ENCODE measurements around the gene HCST. TPM values are rescaled to one million over a fixed set of nuclear protein-coding genes. Genes with fewer than 3 reads are reported as not detected.
A peak's percentile ranks its signal among the peaks of the same experiment; 100 is the strongest.
"Not testable (repeated sequence)": the region's sequence is repeated elsewhere in the genome, so short reads cannot be mapped to it uniquely, and the experiment has no call there.

HCST gene
- total RNA-seq, 1 donor from 2014 or later = 46.1 TPM

DNA sequence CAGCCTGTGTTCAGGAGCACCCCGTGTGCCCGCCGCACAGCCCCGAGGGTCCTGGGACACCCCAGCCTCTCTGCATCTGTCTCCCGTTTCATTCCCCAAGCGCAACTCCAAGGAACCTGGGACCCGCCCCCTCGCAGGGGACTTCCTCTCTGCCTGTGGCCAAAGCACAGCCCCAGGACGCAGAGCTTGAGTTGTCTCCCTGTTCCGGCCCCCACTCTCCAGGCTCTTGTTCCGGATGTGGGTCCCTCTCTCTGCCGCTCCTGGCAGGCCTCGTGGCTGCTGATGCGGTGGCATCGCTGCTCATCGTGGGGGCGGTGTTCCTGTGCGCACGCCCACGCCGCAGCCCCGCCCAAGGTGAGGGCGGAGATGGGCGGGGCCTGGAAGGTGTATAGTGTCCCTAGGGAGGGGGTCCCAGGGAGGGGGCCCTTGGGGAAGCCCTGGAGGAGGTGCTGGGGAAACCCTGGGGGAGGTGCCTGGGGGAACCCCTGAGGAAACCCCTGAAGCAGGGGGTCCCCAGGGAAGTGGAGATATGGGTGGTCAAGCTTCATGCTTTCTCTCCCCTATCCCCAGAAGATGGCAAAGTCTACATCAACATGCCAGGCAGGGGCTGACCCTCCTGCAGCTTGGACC lies 1.3 kb downstream of the HCST start:
- Mint-ChIP-seq H3K27me3 (no peaks in the 10 kb centered on the region), H3K4me3 (peak overlapping the region; percentile 89), H3K27ac (peak overlapping the region; percentile 93), H3K36me3 (ENCODE audit: low read depth) (peaks cover 13% of the 10 kb centered on the region), H3K9me3 (no peaks in the 10 kb centered on the region), H3K4me1 (peaks cover 42% of the 10 kb centered on the region)
- peak; percentile 97 for DNase-seq
- intact Hi-C loops (cut with micrococcal nuclease) = loop anchor here (5.0 kb wide), 1 partner anchor 146 kb away; the partner anchor contains the start of genes HSPB6 and PROSER3

GRCh38 chr19:35904311-35905068 lies 2.2 kb downstream of the HCST start:
- peak overlapping the region; percentile 89 for H3K4me3 Mint-ChIP-seq
- intact Hi-C loops (cut with micrococcal nuclease) = loop anchor here (5.0 kb wide), 1 partner anchor 147 kb away; the partner anchor contains the start of genes HSPB6 and PROSER3
- H3K27ac Mint-ChIP-seq = peak overlapping the region; percentile 83

GRCh38 chr19:35905178-35905727 lies 2.9 kb downstream of the HCST start:
- H3K9me3 Mint-ChIP-seq = no peaks in the 10 kb centered on the region
- no peak overlapping the region for H3K4me3 Mint-ChIP-seq
- peaks cover 6% of the 10 kb centered on the region for H3K36me3 Mint-ChIP-seq (ENCODE audit: low read depth)
- DNase-seq = no peak
- H3K27me3 Mint-ChIP-seq = no peaks in the 10 kb centered on the region
- peaks cover 44% of the 10 kb centered on the region for H3K4me1 Mint-ChIP-seq
- H3K27ac Mint-ChIP-seq = peak overlapping the region; percentile 83
- intact Hi-C loops (cut with micrococcal nuclease) = no loop called here

More at GRCh38 chr19:35904311-35905068, 2.2 kb downstream of the HCST start:
- H3K36me3 Mint-ChIP-seq (ENCODE audit: low read depth) = peaks cover 7% of the 10 kb centered on the region
- DNase-seq = no peak
- H3K27me3 Mint-ChIP-seq = no peaks in the 10 kb centered on the region
- H3K9me3 Mint-ChIP-seq = no peaks in the 10 kb centered on the region
- peaks cover 44% of the 10 kb centered on the region for H3K4me1 Mint-ChIP-seq

GRCh38 chr19:35907377-35907745 lies 5.0 kb downstream of the HCST start:
- Mint-ChIP-seq H3K36me3 (ENCODE audit: low read depth) (peaks cover 6% of the 10 kb centered on the region), H3K9me3 (no peaks in the 10 kb centered on the region), H3K27me3 (no peaks in the 10 kb centered on the region), H3K27ac (peak overlapping the region; percentile 36), H3K4me3 (no peak overlapping the region), H3K4me1 (peaks cover 34% of the 10 kb centered on the region)
- intact Hi-C loops (cut with micrococcal nuclease) = no loop called here
- no peak for DNase-seq

GRCh38 chr19:35908010-35908441 lies 5.7 kb downstream of the HCST start, which contains the start of gene TYROBP:
Gene TYROBP, minus strand, starts transcription at chr19:35908295. Its CDS starts 67 bp downstream, at chr19:35908228.
- peaks cover 6% of the 10 kb centered on the region for H3K36me3 Mint-ChIP-seq (ENCODE audit: low read depth)
- H3K9me3 Mint-ChIP-seq = no peaks in the 10 kb centered on the region
- H3K27ac Mint-ChIP-seq = peak within 1 kb of the TSS; percentile 39
- peaks cover 29% of the 10 kb centered on the region for H3K4me1 Mint-ChIP-seq
- DNase-seq = no peak
- intact Hi-C loops (cut with micrococcal nuclease) = no loop called here
- no peak within 1 kb of the TSS for H3K4me3 Mint-ChIP-seq
- no peaks in the 10 kb centered on the region for H3K27me3 Mint-ChIP-seq

DNA sequence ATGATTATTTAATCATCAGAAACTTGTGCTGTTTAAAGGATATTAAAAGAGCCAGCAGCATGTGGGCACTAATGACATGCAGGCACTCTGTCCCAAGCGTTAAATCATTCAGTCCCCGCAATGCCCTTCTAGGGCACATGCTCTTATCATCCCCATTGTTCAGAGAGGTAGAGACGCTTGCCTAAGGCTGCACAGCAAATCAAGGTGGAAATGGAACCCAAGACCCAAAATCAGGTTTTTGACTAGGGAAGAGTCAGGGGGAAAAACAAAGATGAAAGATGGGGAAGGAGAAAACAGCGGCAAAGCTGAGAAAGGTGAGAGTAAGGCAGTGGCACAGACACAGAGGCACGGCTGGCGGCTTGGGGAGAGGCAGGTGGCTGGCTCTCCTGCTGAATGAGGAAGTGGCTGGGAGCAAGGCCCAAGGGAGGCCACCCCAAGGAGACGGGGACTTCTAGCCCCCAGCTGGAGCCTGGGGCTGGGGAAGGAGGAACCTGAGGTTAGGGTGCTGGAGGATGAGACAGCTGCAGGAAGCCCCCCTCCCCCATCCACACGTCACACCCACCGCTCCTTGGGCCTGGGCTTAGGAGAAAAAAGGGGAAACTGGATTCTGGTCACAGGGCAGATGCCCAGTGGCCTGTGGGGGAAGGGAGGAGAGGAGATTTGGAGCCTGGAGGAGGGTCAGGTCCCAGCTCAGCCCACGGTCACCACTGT lies 6.8 kb downstream of the HCST start:
- Mint-ChIP-seq H3K27me3 (no peaks in the 10 kb centered on the region), H3K4me3 (no peak overlapping the region), H3K27ac (peak overlapping the region; percentile 39), H3K4me1 (peaks cover 24% of the 10 kb centered on the region), H3K36me3 (ENCODE audit: low read depth) (no peaks in the 10 kb centered on the region), H3K9me3 (no peaks in the 10 kb centered on the region)
- intact Hi-C loops (cut with micrococcal nuclease) = no loop called here
- DNase-seq = no peak

DNA sequence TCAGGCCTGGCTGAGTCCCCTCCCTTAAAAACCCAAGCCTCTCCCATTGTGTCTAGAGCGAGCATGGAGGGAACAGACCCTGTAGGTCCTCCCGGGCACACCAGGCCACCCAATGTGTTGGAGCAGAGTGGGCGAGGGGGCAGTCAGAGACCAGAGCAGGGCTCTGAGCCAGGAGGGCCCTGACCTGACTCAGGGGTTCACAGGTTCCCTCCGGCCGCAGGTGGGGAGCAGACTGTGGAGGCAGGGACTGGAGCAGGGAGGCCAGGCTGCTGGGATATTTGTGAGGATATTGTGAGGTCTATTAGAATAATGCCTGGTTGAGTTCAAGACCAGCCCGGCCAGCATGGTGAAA lies 7.3 kb downstream of the HCST start:
- Mint-ChIP-seq H3K4me1 (peaks cover 19% of the 10 kb centered on the region), H3K4me3 (no peak overlapping the region), H3K27ac (no peak overlapping the region), H3K27me3 (no peaks in the 10 kb centered on the region), H3K36me3 (ENCODE audit: low read depth) (no peaks in the 10 kb centered on the region), H3K9me3 (no peaks in the 10 kb centered on the region)
- no peak for DNase-seq
- intact Hi-C loops (cut with micrococcal nuclease) = no loop called here

- H3K27me3 Mint-ChIP-seq; H3K27ac Mint-ChIP-seq; DNase-seq; H3K4me3 Mint-ChIP-seq; intact Hi-C loops (cut with micrococcal nuclease); H3K36me3 Mint-ChIP-seq (ENCODE audit: low read depth); H3K9me3 Mint-ChIP-seq: not testable (repeated sequence)
- peaks cover 16% of the 10 kb centered on the region for H3K4me1 Mint-ChIP-seq
Observed at GRCh38 chr19:35910355-35910754, 8.0 kb downstream of the HCST start.

DNA sequence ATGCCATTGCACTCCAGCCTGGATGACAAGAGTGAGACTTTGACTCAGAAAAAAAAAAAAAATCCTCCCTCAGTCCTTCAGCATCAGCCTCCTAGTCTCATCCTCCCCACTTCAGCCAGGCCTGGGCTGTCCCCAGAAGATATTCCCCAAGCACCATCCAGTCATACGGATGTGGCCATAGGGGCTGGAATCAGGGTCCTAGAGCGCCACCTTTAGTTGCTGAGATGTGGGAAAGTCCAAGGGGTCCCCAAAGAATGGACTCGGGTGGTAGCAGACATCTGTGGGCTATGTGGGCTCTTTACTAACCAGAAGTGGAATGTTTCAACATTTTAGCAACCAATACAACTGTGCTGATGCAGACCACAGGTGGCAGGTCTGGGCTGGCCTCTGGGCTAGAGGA lies 8.8 kb downstream of the HCST start:
- peaks cover 1% of the 10 kb centered on the region for H3K27me3 Mint-ChIP-seq
- intact Hi-C loops (cut with micrococcal nuclease) = no loop called here
- no peak overlapping the region for H3K4me3 Mint-ChIP-seq
- no peak overlapping the region for H3K27ac Mint-ChIP-seq
- H3K9me3 Mint-ChIP-seq = no peaks in the 10 kb centered on the region
- H3K36me3 Mint-ChIP-seq (ENCODE audit: low read depth) = no peaks in the 10 kb centered on the region
- DNase-seq = no peak
- peaks cover 16% of the 10 kb centered on the region for H3K4me1 Mint-ChIP-seq

DNA sequence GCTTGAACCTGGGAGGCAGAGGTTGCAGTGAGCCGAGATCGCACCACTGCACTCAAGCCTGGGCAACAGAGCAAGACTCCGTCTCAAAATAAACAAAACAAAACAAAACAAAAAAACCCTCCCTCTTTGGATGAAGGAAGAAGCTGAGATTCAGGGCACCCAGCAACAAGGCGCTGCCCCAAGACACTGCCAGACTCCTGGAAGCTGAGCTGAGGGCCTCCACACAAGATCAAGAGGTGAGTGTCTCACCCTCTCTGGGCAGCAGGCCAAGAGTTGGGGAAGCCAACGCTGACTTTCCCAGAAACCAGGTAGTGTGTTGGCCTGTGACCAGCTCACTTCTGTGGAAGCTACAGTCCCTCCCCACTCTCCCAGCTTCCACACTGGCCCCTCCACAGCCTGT lies 9.5 kb downstream of the HCST start:
- Mint-ChIP-seq H3K4me3 (no peak overlapping the region), H3K36me3 (ENCODE audit: low read depth) (no peaks in the 10 kb centered on the region), H3K9me3 (no peaks in the 10 kb centered on the region), H3K27me3 (peaks cover 1% of the 10 kb centered on the region), H3K27ac (no peak overlapping the region), H3K4me1 (peaks cover 16% of the 10 kb centered on the region)
- intact Hi-C loops (cut with micrococcal nuclease) = no loop called here
- no peak for DNase-seq

- Mint-ChIP-seq H3K27ac (no peak overlapping the region), H3K4me1 (peaks cover 16% of the 10 kb centered on the region), H3K4me3 (no peak overlapping the region), H3K36me3 (ENCODE audit: low read depth) (no peaks in the 10 kb centered on the region), H3K27me3 (peaks cover 1% of the 10 kb centered on the region), H3K9me3 (no peaks in the 10 kb centered on the region)
- intact Hi-C loops (cut with micrococcal nuclease) = no loop called here
- no peak for DNase-seq
Observed at GRCh38 chr19:35913589-35913988, 11.3 kb downstream of the HCST start.

DNA sequence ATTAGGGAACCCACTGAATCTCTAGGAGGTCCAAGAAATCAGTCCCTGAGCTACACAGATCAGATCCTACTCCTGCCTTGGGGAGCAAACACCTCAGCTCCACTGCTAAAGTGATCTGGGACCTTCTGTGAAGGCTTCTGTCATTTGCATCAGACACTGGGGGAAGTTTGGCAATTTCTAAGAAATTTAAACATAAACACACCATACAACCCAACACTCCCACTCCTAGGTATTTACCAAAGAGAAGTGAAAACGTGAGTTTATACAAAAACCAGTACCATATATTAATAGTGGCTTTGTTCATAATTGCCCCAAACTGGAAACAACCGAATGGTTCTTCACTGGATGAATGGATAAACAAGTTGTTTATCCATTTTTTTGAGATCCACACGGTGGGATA lies 13.1 kb downstream of the HCST start:
- H3K36me3 Mint-ChIP-seq (ENCODE audit: low read depth) = no peaks in the 10 kb centered on the region
- peaks cover 3% of the 10 kb centered on the region for H3K27me3 Mint-ChIP-seq
- no peak for DNase-seq
- H3K9me3 Mint-ChIP-seq = no peaks in the 10 kb centered on the region
- H3K4me3 Mint-ChIP-seq = no peak overlapping the region
- H3K4me1 Mint-ChIP-seq = peaks cover 12% of the 10 kb centered on the region
- intact Hi-C loops (cut with micrococcal nuclease) = no loop called here
- H3K27ac Mint-ChIP-seq = no peak overlapping the region

DNA sequence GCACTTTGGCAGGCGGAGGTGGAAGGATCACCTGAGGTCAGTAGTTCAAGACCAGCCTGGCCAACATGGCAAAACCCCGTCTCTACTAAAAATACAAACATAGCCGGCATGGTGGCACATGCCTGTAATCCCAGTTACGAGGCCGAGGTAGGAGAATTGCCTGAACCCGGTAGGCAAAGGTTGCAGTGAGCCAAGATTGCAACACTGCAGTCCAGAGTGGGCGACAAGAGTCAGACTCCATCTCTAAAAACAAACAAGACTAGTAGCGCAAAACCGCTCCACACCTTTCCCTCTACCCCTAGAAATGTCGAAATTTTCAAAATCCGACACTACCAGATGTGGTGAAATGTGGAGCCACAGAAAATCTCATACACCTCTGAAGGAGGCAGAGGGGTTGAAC lies 17.0 kb downstream of the HCST start:
- Mint-ChIP-seq H3K4me1 (peaks cover 5% of the 10 kb centered on the region), H3K27ac (no peak overlapping the region), H3K4me3 (no peak overlapping the region), H3K27me3 (peaks cover 6% of the 10 kb centered on the region), H3K9me3 (no peaks in the 10 kb centered on the region), H3K36me3 (ENCODE audit: low read depth) (no peaks in the 10 kb centered on the region)
- intact Hi-C loops (cut with micrococcal nuclease) = no loop called here
- no peak for DNase-seq

DNA sequence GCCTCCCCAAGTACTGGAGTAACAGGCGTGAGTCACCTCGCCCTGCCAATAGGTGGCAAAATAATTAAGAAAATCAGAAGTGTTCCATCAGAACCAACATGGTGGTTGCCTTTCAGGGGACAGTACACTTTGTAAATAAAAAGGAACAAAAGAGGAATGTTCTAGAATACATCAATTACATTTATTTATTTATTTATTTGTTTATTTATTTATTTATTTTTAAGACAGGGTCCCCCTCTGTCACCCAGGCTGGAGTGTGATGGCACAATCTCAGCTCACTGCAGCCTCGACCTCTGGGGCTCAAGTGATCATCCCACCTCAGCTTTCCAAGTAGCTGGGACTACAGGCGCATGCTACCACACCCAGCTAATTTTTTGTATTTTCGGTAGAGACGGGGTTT lies 18.7 kb downstream of the HCST start:
- peaks cover 11% of the 10 kb centered on the region for H3K9me3 Mint-ChIP-seq
- no peak overlapping the region for H3K27ac Mint-ChIP-seq
- H3K36me3 Mint-ChIP-seq (ENCODE audit: low read depth) = peaks cover 2% of the 10 kb centered on the region
- no peak overlapping the region for H3K4me3 Mint-ChIP-seq
- H3K4me1 Mint-ChIP-seq = peaks cover 1% of the 10 kb centered on the region
- peaks cover 6% of the 10 kb centered on the region for H3K27me3 Mint-ChIP-seq
- no peak for DNase-seq
- intact Hi-C loops (cut with micrococcal nuclease) = no loop called here
